ENCODE data around the gene DLG2. TPM values are rescaled to one million over a fixed set of nuclear protein-coding genes. Genes with fewer than 3 reads are reported as not detected.
"Not testable (repeated sequence)": the region's sequence is repeated elsewhere in the genome, so short reads cannot be mapped to it uniquely, and the experiment has no call there.

Gene DLG2
- total and polyA plus RNA-seq, 9 of the 15 experiments (the other 6 are each of a cell fraction or from before 2014, with no cell fraction given), result 0.52 to 1.6 (median 0.95) TPM

- TF ChIP-seq, protein P1, sequence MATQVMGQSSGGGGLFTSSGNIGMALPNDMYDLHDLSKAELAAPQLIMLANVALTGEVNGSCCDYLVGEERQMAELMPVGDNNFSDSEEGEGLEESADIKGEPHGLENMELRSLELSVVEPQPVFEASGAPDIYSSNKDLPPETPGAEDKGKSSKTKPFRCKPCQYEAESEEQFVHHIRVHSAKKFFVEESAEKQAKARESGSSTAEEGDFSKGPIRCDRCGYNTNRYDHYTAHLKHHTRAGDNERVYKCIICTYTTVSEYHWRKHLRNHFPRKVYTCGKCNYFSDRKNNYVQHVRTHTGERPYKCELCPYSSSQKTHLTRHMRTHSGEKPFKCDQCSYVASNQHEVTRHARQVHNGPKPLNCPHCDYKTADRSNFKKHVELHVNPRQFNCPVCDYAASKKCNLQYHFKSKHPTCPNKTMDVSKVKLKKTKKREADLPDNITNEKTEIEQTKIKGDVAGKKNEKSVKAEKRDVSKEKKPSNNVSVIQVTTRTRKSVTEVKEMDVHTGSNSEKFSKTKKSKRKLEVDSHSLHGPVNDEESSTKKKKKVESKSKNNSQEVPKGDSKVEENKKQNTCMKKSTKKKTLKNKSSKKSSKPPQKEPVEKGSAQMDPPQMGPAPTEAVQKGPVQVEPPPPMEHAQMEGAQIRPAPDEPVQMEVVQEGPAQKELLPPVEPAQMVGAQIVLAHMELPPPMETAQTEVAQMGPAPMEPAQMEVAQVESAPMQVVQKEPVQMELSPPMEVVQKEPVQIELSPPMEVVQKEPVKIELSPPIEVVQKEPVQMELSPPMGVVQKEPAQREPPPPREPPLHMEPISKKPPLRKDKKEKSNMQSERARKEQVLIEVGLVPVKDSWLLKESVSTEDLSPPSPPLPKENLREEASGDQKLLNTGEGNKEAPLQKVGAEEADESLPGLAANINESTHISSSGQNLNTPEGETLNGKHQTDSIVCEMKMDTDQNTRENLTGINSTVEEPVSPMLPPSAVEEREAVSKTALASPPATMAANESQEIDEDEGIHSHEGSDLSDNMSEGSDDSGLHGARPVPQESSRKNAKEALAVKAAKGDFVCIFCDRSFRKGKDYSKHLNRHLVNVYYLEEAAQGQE (IDR thresholded peaks at IDR 0.05; ENCODE audit: borderline replicate concordance), result no peak
- TF ChIP-seq, protein P1 (CRISPR knock-in tag; IDR thresholded peaks at IDR 0.05; ENCODE audit: low read depth), result no peak
- TF ChIP-seq EP300 (IDR thresholded peaks at IDR 0.05; ENCODE audit: low read length) (no peak), ZNF134 (CRISPR knock-in tag; conservative IDR thresholded peaks at IDR 0.05) (no peak), BRD4 (IDR thresholded peaks at IDR 0.05) (no peak), NCOA2 (IDR thresholded peaks at IDR 0.05; ENCODE audit: partially characterized antibody in 2 of 2) (no peak)
- TF ChIP-seq, protein P2, sequence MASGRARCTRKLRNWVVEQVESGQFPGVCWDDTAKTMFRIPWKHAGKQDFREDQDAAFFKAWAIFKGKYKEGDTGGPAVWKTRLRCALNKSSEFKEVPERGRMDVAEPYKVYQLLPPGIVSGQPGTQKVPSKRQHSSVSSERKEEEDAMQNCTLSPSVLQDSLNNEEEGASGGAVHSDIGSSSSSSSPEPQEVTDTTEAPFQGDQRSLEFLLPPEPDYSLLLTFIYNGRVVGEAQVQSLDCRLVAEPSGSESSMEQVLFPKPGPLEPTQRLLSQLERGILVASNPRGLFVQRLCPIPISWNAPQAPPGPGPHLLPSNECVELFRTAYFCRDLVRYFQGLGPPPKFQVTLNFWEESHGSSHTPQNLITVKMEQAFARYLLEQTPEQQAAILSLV (tag; IDR thresholded peaks at IDR 0.05), result no peak
- TF ChIP-seq, protein P3, sequence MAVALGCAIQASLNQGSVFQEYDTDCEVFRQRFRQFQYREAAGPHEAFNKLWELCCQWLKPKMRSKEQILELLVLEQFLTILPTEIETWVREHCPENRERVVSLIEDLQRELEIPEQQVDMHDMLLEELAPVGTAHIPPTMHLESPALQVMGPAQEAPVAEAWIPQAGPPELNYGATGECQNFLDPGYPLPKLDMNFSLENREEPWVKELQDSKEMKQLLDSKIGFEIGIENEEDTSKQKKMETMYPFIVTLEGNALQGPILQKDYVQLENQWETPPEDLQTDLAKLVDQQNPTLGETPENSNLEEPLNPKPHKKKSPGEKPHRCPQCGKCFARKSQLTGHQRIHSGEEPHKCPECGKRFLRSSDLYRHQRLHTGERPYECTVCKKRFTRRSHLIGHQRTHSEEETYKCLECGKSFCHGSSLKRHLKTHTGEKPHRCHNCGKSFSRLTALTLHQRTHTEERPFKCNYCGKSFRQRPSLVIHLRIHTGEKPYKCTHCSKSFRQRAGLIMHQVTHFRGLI (CRISPR knock-in tag; IDR thresholded peaks at IDR 0.05), result no peak
These were observed 220.8 kb downstream of the DLG2 start (continued) for GRCh38 chr11:85406316-85406715.

- H2AFZ ChIP-seq (ENCODE audit: low read depth, low read length); POLR2A ChIA-PET; H3K9me3 ChIP-seq (replicated peaks; ENCODE audit: control insufficient read depth, insufficient read depth, low read depth, low read length); H3K27me3 ChIP-seq (ENCODE audit: control insufficient read depth in 2 of 2, insufficient read depth in 2 of 2, low read length in 2 of 2); intact Hi-C loops (cut with micrococcal nuclease); H3K36me3 ChIP-seq (ENCODE audit: control insufficient read depth, insufficient read depth, low read length); H3K79me2 ChIP-seq (ENCODE audit: control insufficient read depth, insufficient read depth, low read length); BruUV-seq (replicated peaks); H3K4me2 ChIP-seq (ENCODE audit: insufficient read depth, low read length); H4K20me1 ChIP-seq (replicated peaks; ENCODE audit: control insufficient read depth, insufficient read depth, low read length); H3K9me1 ChIP-seq (ENCODE audit: control insufficient read depth, insufficient read depth, low read length); H3K4me3 ChIP-seq; H3K9ac ChIP-seq (ENCODE audit: insufficient read depth in 1 of 2, low read depth in 2 of 2, low read length in 2 of 2); H3K4me1 ChIP-seq (replicated peaks in 1 of 2; ENCODE audit: control insufficient read depth in 2 of 2, insufficient read depth in 2 of 2, low read length in 2 of 2); H3K27ac ChIP-seq (ENCODE audit: extremely low read depth, low read depth, low read length); in situ Hi-C loops (cut with MboI); FAIRE-seq; ATAC-seq; CTCF ChIA-PET (ENCODE audit: low intra/inter-chr PET ratio); DNase-seq (ENCODE audit: extremely low read depth in 1 of 4, low spot score in 3 of 4): not testable (repeated sequence)
- WGBS (ENCODE audit: insufficient coverage, low coverage, missing lambda C conversion rate), result 0% methylated on average over 4 of the region's 4 CpGs
These were observed 231.6 kb downstream of the DLG2 start for GRCh38 chr11:85395515-85396055.

Measured in K562 (cell line).